Effector memory CD4-positive, alpha-beta T cell (primary cell): Measurements from ENCODE around the gene CRYAA.
"Not testable (repeated sequence)": the region's sequence is repeated elsewhere in the genome, so short reads cannot be mapped to it uniquely, and the experiment has no call there.

Experiments used
- DNase-seq, 3 donors: peaks; one replicate each; pipeline ENCODE4 v3.0.0-alpha.2; 2020
- H3K27ac ChIP-seq: 2 replicates; pipeline ENCODE4 v1.7.0; 2013; ENCODE audit warnings: mild to moderate bottlenecking, low read length, moderate library complexity; ENCODE audit not compliant: insufficient read depth, poor library complexity, severe bottlenecking
- H3K27me3 ChIP-seq: replicated peaks from 2 replicates; pipeline ENCODE4 v1.7.0; 2013; ENCODE audit warnings: mild to moderate bottlenecking, low read length; ENCODE audit not compliant: insufficient read depth, control insufficient read depth, poor library complexity, severe bottlenecking
- H3K36me3 ChIP-seq: 2 replicates; pipeline ENCODE4 v1.7.0; 2013; ENCODE audit warnings: mild to moderate bottlenecking, low read length, moderate library complexity; ENCODE audit not compliant: control insufficient read depth, insufficient read depth
- H3K4me1 ChIP-seq: 2 replicates; pipeline ENCODE4 v1.7.0; 2013; ENCODE audit warnings: low read length, mild to moderate bottlenecking; ENCODE audit not compliant: control insufficient read depth, insufficient read depth, poor library complexity, severe bottlenecking
- H3K4me3 ChIP-seq: 2 replicates; pipeline ENCODE4 v1.7.0; 2013; ENCODE audit warnings: low read length, low read depth, mild to moderate bottlenecking; ENCODE audit not compliant: insufficient read depth, poor library complexity, severe bottlenecking
- H3K9me3 ChIP-seq: 2 replicates; pipeline ENCODE4 v1.7.0; 2013; ENCODE audit warnings: mild to moderate bottlenecking, low read length, moderate library complexity; ENCODE audit not compliant: control insufficient read depth
- total RNA-seq, 3 donors: gene quantifications; one replicate each; lab custom pipeline; 2026; lab: John Stamatoyannopoulos, UW

CRYAA gene, protein sequence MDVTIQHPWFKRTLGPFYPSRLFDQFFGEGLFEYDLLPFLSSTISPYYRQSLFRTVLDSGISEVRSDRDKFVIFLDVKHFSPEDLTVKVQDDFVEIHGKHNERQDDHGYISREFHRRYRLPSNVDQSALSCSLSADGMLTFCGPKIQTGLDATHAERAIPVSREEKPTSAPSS
- 0 reads per million in 3 donors for total RNA-seq

- H3K4me3 ChIP-seq, H3K36me3 ChIP-seq, H3K4me1 ChIP-seq, H3K27ac ChIP-seq, DNase-seq, H3K27me3 ChIP-seq, H3K9me3 ChIP-seq: not testable (repeated sequence)
These were observed at the start of gene CRYAA for GRCh38 chr21:43168708-43169107. TSS of gene CRYAA (plus strand) at chr21:43169008. CDS start at chr21:43169100, 92 bp downstream.

DNA sequence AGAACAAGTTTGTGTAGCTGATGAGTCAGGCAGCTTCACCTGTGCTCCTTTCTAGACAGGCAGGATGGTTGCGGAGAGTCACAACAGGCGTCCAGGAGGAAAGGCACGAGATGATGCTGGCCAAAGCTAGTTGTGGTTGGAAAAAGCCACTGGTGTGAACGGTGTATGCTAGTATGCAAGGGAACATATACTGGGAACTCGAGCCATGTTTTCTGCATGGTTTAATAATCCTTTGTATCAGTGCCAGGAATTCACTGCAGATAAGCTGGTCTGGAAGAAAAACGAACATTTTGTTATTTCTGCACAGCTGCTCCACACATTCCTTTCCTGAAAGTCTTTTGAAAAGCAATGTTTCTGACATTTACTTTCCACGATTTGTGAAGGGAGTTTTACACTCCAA lies 38.7 kb upstream of the CRYAA start:
- DNase-seq, H3K4me1 ChIP-seq: not testable (repeated sequence)

GRCh38 chr21:43134520-43134919 lies 34.3 kb upstream of the CRYAA start:
- H3K27me3 ChIP-seq, H3K27ac ChIP-seq, DNase-seq, H3K4me1 ChIP-seq, H3K4me3 ChIP-seq, H3K36me3 ChIP-seq, H3K9me3 ChIP-seq: not testable (repeated sequence)

More for the DNA sequence above, 38.7 kb upstream of the CRYAA start:
- not testable (repeated sequence) for H3K36me3 ChIP-seq, H3K4me3 ChIP-seq, H3K9me3 ChIP-seq, H3K27me3 ChIP-seq, H3K27ac ChIP-seq

DNA sequence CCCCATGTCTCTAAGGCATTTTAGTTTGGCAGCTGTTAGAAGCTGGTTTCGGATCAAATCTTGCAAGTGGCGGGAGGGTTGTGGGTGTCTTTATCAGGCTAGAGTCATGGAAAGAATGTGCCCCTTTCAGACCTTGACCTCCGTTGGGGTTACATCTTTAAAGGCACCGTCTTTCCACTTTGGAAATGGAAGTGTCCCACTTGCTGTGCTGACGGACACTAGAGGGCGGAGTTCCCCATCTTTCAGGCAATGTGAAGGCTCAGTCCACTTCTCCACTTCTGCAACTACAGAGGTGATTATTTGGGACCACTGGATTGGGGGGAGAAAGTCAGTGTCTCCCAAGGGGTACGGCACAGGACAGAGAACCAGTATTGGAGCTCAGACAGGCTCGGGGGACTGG lies 29.9 kb upstream of the CRYAA start:
- H3K9me3 ChIP-seq, H3K36me3 ChIP-seq, H3K27ac ChIP-seq, H3K4me1 ChIP-seq, DNase-seq, H3K27me3 ChIP-seq, H3K4me3 ChIP-seq: not testable (repeated sequence)

- H3K4me3 ChIP-seq, H3K27ac ChIP-seq, DNase-seq, H3K27me3 ChIP-seq, H3K36me3 ChIP-seq, H3K9me3 ChIP-seq, H3K4me1 ChIP-seq: not testable (repeated sequence)
These were observed 27.4 kb upstream of the CRYAA start for GRCh38 chr21:43141407-43141806.

- not testable (repeated sequence) for H3K36me3 ChIP-seq, H3K27me3 ChIP-seq, H3K9me3 ChIP-seq, H3K27ac ChIP-seq, H3K4me3 ChIP-seq, H3K4me1 ChIP-seq, DNase-seq
These were observed 22.2 kb upstream of the CRYAA start for GRCh38 chr21:43146637-43147036.

DNA sequence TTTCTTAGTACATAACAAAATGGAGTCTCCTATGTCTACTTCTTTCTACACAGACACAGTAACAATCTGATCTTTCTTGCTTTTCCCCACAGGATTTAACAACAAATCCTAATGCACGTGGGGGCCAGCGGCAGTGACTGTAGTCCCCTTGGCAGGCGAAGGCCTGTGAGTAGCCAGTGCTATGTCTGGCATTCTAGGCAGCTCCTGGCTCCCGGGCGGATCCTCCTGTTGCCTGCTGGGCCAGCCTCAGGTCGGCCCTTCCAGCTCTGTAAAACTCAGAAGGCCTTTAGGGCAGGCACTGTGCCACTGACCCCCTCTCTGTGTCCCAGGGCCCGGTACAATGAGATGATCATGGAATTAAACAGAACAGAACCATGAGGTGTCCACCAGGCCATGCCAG lies 20.8 kb upstream of the CRYAA start:
- not testable (repeated sequence) for H3K36me3 ChIP-seq, H3K4me1 ChIP-seq, H3K27ac ChIP-seq, H3K9me3 ChIP-seq, H3K4me3 ChIP-seq, DNase-seq, H3K27me3 ChIP-seq

- H3K9me3 ChIP-seq, H3K36me3 ChIP-seq, H3K27me3 ChIP-seq, H3K4me3 ChIP-seq, H3K27ac ChIP-seq, H3K4me1 ChIP-seq, DNase-seq: not testable (repeated sequence)
These were observed 19.5 kb upstream of the CRYAA start for GRCh38 chr21:43149344-43149743.

DNA sequence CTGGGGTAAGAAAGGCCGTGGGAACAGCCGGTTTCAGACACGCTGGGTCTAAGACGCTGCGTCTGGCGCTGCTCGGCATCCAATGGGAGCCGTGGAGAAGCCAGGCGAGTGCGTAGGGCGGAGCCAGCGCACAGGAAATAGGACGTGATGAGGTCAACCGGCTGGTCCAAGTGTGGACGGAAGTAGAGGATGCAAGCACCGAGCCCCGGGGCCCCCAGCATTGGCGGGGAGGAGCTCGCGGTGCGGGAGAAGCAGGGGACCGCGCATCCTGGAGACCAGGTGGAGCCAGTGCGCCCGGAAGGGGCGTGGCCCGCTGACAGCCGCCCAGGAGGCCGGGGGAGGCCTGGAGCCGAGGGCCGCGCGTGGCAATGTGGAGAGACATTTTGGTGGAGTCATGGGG lies 15.2 kb upstream of the CRYAA start:
- not testable (repeated sequence) for H3K4me3 ChIP-seq, H3K27ac ChIP-seq, H3K36me3 ChIP-seq, DNase-seq, H3K27me3 ChIP-seq, H3K4me1 ChIP-seq, H3K9me3 ChIP-seq

GRCh38 chr21:43159279-43160175 lies 9.3 kb upstream of the CRYAA start:
- H3K9me3 ChIP-seq, H3K4me3 ChIP-seq, H3K4me1 ChIP-seq, H3K36me3 ChIP-seq, H3K27ac ChIP-seq, H3K27me3 ChIP-seq, DNase-seq: not testable (repeated sequence)
